CMK (cell line): ENCODE results near the gene NOL8.

Source experiments
- DNase-seq: peaks from one replicate; pipeline ENCODE4 v3.0.0-alpha.2; 2010; ENCODE audit warnings: low read depth

The NOL8 gene

GRCh38 chr9:92325269-92325990 is at the start of gene NOL8, which contains the start of gene CENPP:
Gene NOL8 (minus strand): TSS chr9:92325350. CDS start chr9:92324161, 1,189 bp downstream.
Gene CENPP (plus strand): TSS chr9:92325953.
- DNase-seq: peak; percentile 42

DNA sequence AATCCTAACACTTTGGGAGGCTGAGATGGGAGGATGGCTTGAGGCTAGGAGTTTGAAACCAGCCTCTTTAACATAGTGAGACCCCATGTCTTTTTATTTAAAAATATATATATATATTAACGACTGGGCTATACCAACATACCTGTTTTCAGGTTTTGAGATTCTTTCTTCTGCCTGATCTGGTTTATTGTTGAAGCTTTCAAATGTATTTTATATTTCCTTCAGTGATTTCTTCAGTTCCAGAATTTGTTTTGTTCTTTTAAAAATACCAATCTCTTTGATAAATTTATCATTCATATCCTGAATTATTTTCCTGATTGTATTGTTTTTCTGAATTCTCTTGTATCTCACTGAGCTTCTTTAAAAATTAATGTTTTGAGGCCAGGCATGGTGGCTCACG is 48.0 kb upstream of the NOL8 start:
- no peak for DNase-seq

DNA sequence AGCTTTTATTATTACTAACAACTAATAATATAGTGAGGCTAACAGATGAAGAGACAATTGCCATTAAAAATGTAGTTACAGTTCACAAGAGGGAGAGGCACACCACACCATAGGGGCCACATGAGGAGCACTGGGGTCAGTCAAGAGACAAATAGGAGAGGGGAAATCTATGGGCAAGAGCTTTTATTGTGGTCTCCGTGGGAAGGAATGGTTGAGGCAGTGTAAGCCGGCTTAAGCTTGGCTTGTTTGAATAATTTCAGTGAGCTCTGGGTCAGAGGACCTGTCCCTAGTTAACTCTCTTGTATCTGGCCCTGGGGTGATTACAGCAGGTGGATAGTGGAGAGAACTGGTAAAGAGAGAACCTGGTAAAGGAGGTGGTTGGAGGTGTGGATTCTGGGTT is 43.9 kb upstream of the NOL8 start:
- DNase-seq: no peak

- DNase-seq: no peak
Observed at GRCh38 chr9:92360083-92360482, 34.9 kb upstream of the NOL8 start.

GRCh38 chr9:92359394-92359995 is 34.3 kb upstream of the NOL8 start:
- DNase-seq: no peak

GRCh38 chr9:92353051-92353450 is 27.9 kb upstream of the NOL8 start:
- DNase-seq: no peak

GRCh38 chr9:92350740-92351133 is 25.6 kb upstream of the NOL8 start:
- DNase-seq: no peak

- no peak for DNase-seq
Observed at GRCh38 chr9:92349771-92350739, 24.9 kb upstream of the NOL8 start.

GRCh38 chr9:92345582-92345981 is 20.4 kb upstream of the NOL8 start:
- DNase-seq: no peak

DNA sequence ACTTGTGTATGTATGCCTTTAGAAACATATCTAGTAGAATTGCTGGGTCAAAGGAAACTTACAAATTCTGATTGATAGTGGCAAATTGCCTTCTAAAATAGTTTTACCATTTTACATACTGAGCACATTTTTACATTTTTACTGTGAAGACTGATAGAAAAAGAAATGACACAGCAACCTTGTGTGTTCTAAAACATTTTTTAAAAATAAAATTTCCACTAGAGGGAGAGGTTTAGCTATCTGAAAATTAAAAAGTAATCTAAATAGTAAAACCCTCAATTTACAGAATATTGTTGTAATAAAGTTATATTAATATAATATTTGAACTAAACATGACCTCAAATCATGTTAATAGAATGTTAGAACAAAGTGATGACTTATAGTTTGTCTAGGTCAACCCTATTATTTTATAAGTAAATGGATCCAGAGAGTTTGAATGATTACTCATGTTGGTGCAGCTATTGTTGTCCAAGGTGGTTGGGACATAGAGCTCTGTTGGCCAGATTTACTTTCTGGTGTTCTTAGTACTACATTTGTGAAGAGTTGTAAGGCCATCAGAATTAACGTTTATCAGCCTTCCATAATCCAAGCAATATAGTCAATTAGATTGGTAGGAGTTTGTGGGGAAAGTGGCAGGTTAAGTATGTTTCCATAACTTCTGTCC is 17.8 kb upstream of the NOL8 start:
- DNase-seq: no peak

DNA sequence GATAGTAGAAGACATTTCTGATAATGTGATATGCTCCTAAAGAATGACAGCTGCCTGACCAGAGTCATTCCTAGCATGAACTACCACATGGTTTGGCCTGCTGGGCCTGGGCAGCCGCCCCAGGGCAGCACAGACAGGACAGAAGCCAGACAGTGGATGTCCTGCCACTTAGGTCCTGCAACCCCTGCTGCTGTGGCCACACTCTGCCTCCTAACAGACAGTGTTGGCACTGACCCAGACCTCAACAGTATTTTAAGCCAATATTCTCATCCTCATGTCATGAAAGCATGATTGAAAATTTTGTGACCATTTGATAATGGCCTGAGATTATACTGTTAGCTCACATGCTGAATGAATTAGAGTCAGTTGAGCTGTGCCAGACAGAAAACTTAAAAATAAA is 16.4 kb upstream of the NOL8 start:
- DNase-seq: no peak

- DNase-seq: no peak
Observed at GRCh38 chr9:92333282-92333634, 8.1 kb upstream of the NOL8 start.

- DNase-seq: no peak
Observed at GRCh38 chr9:92332577-92333281, 7.6 kb upstream of the NOL8 start.

DNA sequence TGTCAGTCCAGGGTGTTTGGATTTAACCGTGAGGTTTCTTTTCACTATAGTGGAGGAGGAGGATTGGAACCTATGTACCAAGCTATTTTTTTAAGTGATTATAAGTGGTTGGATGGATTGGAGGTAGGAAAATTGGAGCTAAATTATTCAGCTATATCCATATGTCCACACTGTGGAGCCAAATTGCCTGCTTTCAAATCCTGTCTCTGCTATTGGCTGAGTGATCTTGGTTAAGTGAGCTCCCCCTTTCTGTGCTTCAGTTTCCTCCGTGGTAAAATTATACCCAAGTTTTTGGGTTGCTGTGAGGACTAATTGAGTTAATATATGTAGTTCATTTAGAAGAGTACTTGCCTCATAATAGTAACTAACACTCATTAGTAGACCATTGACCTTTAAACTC is 3.1 kb upstream of the NOL8 start:
- DNase-seq: no peak

DNA sequence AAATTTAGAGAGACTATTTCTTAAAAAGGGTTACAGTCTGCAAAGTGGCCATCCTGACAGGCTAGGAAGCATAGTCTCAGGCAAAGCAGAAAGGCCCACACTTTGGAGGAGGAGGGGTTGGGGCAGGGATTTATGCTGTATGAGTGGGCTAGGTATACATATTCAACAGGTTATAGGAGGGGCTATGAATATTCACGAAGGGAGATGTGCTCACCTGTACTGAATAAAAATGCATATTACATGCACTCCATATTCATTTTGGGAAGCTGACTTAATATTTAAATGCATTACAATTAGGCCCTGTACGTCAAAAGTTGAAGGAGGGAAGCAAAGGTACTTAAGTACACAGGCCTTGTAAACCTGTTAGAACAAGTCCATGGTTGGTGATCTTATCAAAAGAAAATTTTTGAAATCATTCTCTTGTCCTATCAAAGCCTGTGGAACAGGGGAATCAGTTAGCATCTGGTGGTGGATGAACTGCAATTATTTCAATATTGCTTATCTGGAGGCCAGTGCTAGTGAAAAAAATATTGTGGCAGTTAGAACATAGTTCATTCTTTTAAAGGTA is 2.2 kb upstream of the NOL8 start:
- no peak for DNase-seq

DNA sequence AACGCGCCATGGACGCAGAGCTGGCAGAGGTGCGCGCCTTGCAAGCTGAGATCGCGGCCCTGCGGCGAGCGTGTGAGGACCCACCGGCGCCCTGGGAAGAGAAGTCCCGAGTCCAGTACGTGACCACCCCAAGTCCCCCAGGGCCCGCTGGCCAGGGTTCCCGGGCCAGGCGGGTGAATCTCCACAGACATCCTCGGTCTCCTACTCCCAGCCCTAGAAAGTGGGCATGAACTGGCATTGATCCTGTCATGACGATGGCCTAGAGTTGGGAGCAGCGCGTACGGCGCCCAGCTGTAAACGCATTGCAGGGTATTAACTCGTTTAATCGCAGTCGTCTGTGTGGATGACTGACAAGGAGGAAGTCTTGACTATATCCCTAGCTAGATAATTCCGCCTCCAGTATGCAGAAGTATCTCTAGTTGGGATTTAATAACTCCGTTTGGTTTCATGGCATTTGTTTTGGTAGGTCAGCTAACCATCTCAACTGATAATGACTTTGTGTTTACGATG is 896 bp upstream of the NOL8 start:
- DNase-seq: no peak

- DNase-seq: no peak
Observed at GRCh38 chr9:92324889-92325268, 271 bp downstream of the NOL8 start.

GRCh38 chr9:92324431-92324830 is 719 bp downstream of the NOL8 start:
- no peak for DNase-seq

DNA sequence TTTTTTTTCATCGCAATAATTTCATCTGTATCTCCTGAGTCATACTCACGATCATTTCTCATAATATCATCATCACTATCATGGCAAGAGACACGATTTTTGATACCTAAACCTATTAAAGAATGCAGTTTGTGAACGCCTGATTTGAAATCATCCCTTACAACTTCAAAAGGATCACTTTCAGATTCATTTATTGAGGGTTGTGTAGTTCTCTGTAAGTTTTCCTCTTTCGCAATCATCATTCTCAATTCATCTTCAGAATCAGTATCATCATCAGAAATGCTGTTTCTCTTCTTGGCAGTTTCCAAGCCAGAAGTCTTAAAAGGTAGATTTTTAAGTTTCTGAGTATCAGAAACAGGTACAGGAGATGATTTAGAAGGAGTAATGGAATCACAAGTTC is 9.7 kb downstream of the NOL8 start:
- no peak for DNase-seq

- DNase-seq: no peak
Observed at GRCh38 chr9:92313624-92314012, 11.5 kb downstream of the NOL8 start.
